GM18951 (cell line): ENCODE data around the gene ADAMTS15.

Experiments
- POLR2A ChIP-seq: IDR thresholded peaks from 4 replicates; pipeline ENCODE4 v1.6.1; 2011; ENCODE audit warnings: mild to moderate bottlenecking; ENCODE audit not compliant: insufficient read length, insufficient read depth; ENCODE audit errors: extremely low read depth
- in situ Hi-C: fragments of 300-500 bp; cut with MboI; formaldehyde crosslinking; loops from one replicate; pipeline ENCODE4 v1.12.0; 2022; ENCODE audit warnings: low sequenced_read_pairs, mixed read lengths, inconsistent platforms; ENCODE audit not compliant: unreplicated experiment

ADAMTS15 gene

GRCh38 chr11:130514851-130515250 is 66.4 kb downstream of the ADAMTS15 start:
- in situ Hi-C loops = no loop called here

GRCh38 chr11:130515829-130516553 is 67.5 kb downstream of the ADAMTS15 start:
- in situ Hi-C loops = no loop called here
- TF ChIP-seq POLR2A = no peak

More at GRCh38 chr11:130514851-130515250, 66.4 kb downstream of the ADAMTS15 start:
- TF ChIP-seq POLR2A = no peak

- in situ Hi-C loops = no loop called here
- TF ChIP-seq POLR2A = no peak
Measured at GRCh38 chr11:130516554-130517505, 68.4 kb downstream of the ADAMTS15 start.

- in situ Hi-C loops = no loop called here
Measured at GRCh38 chr11:130518164-130518680, 69.8 kb downstream of the ADAMTS15 start.

GRCh38 chr11:130519128-130519932 is 70.9 kb downstream of the ADAMTS15 start:
- in situ Hi-C loops = no loop called here
- TF ChIP-seq POLR2A = no peak

More at GRCh38 chr11:130518164-130518680, 69.8 kb downstream of the ADAMTS15 start:
- TF ChIP-seq POLR2A = no peak

- in situ Hi-C loops = no loop called here
- no peak for TF ChIP-seq POLR2A
Measured at GRCh38 chr11:130520271-130520671, 71.8 kb downstream of the ADAMTS15 start.

- no peak for TF ChIP-seq POLR2A
- in situ Hi-C loops = no loop called here
Measured at GRCh38 chr11:130522284-130522961, 74.0 kb downstream of the ADAMTS15 start.

- TF ChIP-seq POLR2A = no peak
- in situ Hi-C loops = no loop called here
Measured at GRCh38 chr11:130523166-130523565, 74.7 kb downstream of the ADAMTS15 start.

- TF ChIP-seq POLR2A = no peak
- in situ Hi-C loops = no loop called here
Measured at GRCh38 chr11:130523609-130524008, 75.2 kb downstream of the ADAMTS15 start.

- in situ Hi-C loops = no loop called here
- TF ChIP-seq POLR2A = no peak
Measured at GRCh38 chr11:130524132-130524790, 75.8 kb downstream of the ADAMTS15 start.

GRCh38 chr11:130525307-130525706 is 76.9 kb downstream of the ADAMTS15 start:
- no peak for TF ChIP-seq POLR2A
- in situ Hi-C loops = no loop called here
